HG02588 (cell line): ENCODE results near the gene BLTP2.

Source experiments
- ATAC-seq: cut with Tn5 transposase; IDR thresholded peaks from one replicate; pipeline ENCODE4 v1.9.1; 2021; ENCODE audit warnings: mild to moderate bottlenecking, moderate library complexity; ENCODE audit not compliant: unreplicated experiment

The BLTP2 gene

DNA sequence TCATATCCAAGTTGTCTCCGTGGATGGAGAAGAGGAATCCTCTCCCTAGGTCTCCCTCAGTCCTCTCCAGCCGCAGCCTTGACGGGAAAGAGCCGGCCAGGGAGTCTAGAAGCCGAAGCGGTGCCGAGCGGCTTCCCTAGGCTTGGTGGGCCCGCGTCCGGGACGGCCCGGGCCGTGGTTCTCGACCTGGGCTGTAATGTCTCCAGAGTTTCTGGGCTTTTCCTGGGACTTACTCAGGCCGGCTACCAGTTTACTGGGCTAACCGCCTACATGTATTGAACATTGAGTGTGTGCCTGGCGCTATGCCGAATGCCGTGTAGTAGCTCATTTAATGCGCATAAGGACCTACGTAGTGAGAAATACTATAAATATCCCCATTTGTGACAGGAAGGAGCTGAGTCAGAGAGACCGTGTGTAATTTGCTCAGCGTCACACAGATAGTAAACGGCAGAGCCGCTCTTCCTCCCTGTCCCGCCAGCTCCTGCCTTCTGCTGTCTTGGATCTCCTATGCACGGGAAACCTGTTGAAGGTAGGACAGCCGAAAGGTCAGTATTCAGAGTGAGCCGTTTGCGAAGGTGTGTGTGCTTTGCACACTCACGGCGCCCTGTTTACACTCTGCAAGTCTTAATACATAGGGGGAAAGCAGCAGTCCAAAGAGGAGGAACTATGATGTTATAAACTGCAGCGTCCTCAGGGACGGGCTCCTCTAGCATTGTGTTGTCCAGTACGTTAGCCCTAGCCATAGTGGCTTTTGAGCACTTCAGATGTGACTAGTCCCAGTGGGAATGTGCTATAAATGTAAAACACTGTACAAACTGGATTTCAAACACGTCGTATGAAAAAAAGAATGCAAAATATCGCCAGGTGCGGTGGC is 45.4 kb downstream of the BLTP2 start:
- ATAC-seq: peak; percentile 49

GRCh38 chr17:28598799-28599310 is 46.1 kb downstream of the BLTP2 start, which contains the start of gene SPAG5:
Gene SPAG5 (minus strand): TSS chr17:28599025. CDS start chr17:28598946, 79 bp downstream.
- ATAC-seq: peak; percentile 80

- no peak for ATAC-seq
These were observed 46.6 kb downstream of the BLTP2 start for GRCh38 chr17:28598389-28598788.

DNA sequence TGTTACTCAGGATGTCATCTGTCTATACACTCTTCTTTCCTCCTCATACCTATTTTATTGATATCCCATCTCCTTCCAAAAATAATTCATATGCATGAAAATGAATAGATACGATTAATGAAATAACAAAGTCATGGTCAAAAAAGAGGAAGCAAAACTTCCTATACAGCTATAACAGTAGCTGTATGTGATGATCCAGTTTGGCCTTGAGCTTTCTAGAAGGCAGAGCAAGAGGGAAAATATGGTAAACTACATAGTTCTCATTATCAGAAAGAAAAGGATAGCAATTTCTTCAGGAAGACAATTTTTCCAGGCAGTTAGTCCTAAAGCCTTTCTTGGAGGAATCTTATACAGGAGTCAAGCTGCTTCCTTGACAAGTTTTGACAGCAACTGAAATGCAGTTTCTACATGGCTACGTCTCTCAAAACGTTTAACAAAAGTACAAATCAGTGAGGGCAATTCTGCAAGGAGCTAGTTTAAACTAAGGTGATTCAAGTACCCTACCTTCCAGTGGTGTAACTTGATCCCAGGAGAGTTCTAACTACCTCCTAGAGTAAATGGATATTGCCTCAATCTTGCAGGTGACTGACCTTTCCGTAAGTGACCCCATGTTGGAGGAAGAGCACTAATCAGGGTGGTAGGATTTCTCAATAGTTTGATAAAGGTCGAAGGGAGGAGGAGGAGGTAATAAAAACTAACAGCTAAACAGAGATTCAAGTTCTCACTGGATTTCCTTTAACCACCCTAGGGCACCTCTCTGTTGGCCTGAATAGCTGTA is 47.2 kb downstream of the BLTP2 start:
- ATAC-seq: no peak
